HG03558 (cell line): ENCODE measurements around the gene MS4A6A.
"Not testable (repeated sequence)": the region's sequence is repeated elsewhere in the genome, so short reads cannot be mapped to it uniquely, and the experiment has no call there.

Source experiments
- ATAC-seq: cut with Tn5 transposase; IDR thresholded peaks from one replicate; pipeline ENCODE4 v1.9.1; 2021; ENCODE audit warnings: moderate number of reproducible peaks; ENCODE audit not compliant: unreplicated experiment; ENCODE audit errors: extremely low read depth

MS4A6A gene

DNA sequence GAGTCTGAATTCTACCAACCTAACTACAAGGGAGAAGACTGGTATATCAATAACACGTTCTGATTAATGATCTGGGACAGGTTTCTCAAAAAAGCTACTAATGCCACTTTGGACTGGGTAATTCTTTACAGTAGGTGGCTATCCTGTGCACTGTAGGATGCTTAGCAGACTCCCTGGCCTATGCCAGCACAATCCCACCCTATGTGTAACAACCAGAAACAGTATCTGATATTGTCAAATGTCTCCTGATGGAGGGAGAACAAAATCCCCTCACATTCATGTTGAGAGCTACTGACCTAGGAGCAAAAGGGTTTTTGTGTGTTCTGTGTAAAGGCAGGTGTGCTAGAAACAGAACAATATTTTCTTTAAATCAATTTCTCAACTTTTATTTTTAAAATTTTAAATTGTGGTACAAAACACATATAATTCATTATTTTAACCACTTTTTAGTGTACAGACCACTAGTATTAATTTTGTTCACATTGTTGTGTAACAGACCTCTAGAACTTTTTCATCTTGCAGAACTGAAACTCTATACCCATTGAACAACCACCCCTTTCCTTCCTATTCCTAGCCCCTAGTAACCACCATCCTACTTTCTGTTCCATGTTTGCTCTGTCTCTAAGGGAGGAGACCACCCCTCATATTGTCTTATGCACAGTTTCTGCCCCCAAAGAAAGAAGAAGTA is 2.1 kb upstream of the MS4A6A start:
- no peak for ATAC-seq

DNA sequence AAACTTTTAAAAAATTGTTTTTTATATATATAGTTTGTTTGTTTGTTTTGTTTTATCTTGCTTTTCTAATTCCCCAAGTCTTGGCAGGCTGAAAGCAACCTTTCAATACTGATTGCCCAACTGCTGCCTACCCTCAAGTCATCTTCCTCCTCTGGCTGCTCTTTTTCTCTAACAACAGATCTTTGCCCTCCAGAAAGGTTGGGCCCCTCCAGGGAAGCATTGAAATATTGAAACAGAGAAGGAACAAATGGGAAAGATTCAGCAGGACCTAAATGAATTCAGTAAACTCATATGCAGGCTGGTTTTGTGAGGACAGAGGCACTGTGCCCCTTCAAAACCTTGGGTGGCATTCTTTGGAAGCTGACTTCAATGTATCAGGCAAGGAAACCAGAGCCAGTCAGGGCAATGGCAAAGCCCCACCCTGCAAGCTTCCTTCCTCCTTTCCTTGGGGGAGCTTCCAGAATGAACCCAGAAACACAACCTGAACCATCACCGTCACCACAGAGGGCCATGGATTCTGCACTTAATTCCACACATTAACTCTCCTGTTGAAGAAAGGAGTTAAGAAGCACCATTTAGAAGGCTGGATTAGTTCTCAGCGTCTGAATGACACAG is 815 bp upstream of the MS4A6A start:
- no peak for ATAC-seq

DNA sequence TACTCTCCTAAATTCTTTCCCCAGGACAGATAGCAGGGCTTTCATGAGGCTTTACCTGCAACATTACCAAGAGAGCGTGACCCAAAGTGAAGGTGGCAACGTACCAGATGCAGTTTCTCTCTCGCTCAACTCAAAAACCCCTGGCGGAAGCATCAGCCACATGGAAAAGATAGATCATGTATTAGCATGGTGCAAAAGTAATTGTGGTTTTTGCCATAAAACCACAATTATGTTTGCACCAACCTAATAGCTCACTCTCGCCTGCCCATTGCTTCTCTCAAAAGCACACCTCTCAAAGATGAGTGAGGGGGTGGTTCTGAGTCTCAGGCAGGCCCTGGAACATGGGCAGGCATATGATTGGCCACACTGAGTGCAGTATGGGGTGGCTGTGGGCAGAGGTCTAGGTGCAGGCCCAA is 7.0 kb downstream of the MS4A6A start:
- peak; percentile 50 for ATAC-seq

DNA sequence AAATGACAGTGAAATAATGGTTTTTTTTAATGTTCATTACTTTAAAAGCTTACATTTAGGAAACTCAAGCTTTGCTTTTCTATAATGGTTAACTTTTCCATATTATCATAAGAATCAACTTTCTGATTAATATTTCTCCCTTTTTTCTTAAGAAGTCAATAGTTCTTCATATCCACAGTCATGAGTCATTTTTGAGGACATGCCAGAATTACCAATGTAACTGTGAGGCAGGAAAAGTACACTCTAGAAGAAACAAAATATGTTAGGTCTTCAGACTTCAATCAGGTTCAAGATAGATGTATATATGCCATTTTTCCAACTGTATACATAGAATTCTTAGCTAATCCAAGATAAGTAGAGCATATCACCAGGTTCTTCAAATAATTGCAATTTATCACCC is 10.9 kb downstream of the MS4A6A start:
- ATAC-seq = no peak

DNA sequence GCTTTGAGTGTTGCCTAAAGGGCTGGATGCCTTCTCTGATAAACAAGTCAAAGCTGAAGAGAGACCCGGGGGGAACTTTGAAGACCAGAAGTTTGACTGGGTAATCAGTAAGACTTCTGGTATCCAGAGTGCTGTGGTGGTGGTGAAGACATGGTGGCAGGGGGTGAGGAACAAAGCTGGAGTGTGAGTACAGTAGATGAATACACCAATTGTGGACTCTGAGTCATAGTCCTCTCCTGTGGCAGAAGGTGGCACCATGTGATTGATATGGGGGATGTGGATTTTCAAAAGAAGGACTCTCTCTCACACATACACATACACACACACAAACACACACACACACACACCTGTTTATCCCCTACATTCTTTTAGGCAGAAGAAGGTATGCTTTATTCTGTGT is 12.3 kb downstream of the MS4A6A start:
- no peak for ATAC-seq

DNA sequence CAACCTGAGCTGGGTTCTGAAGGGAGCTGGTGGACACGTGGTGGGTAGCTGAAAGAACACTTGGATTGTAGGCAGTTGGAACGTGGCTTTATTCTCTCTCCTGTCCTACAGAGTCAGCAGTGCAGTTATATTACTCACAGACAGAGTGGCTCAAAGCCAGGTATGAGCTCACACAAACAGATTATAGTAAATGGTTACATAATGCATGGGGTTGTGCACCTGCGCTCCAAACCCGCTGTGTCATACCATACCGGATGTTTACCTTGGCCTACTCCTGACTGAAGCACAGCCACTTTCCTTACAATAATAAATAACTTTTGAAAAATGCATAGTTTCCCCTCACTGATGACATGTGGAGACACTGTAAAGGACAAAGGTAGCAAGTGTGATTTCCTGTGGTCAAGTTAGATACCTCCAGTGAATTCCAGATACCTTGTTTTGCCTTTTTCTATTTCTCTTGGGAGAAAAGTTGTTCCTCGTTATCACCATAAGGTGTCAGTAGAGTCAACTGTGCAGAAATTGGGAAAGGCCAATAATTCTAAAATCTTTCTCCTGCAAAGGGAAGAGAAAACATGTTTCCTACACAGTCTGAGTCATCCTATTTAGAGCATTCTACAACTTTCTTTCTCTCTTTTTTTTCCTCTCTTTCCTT is 13.5 kb downstream of the MS4A6A start:
- no peak for ATAC-seq

DNA sequence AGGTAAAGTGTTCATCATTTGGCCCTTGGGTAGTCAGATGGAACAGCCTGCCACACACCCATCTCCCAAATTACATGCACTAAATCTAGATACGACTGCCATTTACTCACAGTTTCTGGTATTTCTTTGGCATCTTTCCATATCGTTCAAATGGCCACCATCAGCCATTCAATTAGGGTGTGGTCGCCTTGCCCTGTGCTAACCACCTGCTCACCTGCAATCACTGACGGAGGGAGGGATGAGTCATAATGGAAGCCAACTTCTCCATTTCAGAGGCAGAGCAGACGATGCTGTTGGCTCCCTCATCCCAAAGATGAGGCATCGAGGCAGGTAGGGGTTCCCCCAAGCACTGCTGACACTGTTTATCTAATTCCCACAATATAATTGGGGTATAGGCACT is 14.6 kb downstream of the MS4A6A start:
- no peak for ATAC-seq

DNA sequence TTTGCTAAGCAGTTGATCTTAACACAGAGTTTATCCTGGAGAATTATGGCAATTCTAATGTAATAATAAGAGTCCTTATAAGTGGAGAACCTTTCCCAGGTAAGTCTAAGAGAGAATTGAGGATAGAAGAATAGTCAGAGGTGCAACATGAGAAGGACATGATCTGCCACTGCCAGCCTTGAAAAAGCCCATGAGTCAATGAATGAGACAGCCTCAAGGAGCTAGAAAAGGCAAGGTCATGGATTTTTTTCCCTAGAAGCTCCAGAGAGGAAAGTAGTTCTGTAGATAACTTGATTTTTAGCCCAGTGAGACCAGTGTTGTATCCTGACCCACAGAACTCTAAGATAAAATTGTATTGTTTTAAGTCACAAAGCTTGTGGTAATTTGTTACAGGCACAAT is 16.9 kb downstream of the MS4A6A start:
- no peak for ATAC-seq

DNA sequence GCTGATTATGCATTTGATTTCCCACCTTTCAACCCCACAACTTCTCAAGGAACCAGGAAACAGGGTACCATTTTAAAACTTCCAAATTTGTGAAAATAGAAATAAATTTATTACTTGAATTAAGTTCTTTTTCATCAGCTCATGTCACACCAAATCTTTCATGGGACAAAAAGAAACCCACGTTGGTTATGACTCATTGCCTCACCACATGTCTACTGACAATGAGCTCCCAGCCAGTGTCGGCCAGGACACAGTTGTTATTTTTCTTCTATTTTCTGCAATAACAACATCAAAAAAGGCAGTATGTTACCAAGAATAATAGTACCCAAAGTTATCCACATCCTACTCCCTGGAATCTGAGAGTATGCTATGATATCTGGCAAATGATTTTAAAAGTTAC is 17.3 kb downstream of the MS4A6A start:
- ATAC-seq = no peak

DNA sequence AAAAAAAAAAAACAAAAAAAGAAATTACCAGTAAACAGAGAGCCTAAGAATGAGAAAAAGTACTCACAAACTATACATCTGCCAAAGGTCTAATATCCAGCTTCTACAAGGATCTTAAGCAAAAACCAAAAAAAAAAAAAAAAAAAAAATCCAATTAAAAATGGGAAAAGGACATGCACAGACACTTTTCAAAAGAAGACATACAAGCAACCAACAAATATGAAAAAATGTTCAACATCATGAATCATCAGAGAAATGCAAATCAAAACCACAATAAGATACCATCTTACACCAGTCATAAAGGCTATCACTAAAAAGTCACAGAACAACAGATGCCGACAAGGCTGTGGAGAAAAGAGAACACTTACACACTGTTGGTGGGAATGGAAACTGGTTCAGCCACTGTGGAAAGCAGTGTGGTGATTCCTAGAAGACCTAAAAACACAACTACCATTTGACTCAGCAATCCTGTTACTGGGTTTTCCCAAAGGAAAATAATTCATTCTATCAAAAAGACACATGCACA is 18.3 kb downstream of the MS4A6A start:
- ATAC-seq = no peak

DNA sequence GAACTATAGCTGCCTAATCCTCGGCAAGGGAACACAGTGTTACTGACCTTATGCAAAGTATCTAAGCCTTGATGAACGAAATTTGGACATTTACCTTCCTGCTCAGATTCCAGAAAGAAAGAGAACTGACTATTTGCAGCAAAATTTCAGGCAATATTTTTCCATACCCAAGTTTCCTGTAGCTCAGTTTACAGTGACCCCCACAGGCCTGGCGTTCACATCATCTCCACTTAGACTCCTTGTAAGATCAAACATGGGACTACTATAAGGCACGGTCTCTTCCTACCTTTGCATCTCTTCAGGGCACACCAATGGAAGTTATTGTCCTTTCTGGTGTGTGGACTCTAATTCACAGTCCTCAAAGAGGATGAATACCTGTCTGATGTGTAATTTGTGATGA is 21.1 kb downstream of the MS4A6A start:
- no peak for ATAC-seq

DNA sequence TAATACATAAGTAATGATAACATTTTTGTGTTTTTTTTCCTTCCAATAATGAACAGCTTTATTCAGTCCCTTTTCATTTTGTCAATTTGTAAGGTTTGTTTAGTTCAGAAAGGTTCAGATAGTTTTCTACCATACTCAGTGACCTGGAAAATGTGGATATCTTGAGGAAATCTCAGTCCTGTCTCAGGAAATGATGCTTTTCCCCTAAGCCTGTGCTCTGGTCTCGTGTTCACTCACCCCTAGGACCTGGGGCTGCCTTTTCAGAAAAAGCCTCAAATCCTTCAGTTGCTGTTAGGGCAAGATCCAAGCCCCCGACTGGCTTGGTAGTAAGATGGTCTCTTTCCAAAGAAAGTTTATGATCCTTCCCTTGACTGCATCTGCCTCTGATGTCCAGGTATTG is 21.8 kb downstream of the MS4A6A start:
- no peak for ATAC-seq

DNA sequence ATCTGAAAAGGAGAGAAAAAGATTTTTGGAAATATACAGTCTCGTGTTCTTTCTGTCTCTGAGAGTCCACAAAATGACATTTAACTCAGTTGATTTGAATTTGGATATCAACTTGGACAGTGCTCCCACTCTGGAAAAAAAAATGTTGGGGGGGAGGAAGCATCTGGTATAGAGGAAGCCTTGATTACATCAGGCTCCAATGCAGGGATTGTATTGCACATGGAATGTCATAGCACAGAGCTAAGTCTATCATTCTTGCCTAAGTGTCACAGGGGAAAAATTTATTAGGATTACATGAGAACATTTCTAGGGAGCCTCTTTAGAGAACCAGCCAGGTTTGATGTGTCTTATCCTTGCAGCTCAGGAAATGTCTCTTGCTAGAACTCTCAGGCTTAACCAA is 23.0 kb downstream of the MS4A6A start:
- ATAC-seq = no peak

DNA sequence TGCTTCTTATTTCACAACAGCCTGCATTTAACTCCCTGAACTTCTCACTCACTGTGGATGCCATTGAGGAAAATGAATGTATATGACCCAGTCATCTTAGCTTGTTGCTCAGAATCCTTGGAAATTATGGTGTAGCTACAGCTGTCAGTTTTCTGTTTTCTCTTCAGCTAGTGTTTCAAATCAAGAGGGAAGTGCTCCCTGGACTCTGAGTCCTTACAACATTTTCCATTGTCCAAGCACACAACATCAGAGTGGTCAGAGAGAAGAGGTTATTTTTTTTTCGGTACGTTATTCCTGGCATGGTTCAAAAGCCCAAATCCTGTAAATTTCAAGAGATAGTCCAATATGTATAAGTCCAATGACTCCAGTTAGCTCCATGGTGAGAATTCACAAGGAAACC is 23.6 kb downstream of the MS4A6A start:
- ATAC-seq = no peak

DNA sequence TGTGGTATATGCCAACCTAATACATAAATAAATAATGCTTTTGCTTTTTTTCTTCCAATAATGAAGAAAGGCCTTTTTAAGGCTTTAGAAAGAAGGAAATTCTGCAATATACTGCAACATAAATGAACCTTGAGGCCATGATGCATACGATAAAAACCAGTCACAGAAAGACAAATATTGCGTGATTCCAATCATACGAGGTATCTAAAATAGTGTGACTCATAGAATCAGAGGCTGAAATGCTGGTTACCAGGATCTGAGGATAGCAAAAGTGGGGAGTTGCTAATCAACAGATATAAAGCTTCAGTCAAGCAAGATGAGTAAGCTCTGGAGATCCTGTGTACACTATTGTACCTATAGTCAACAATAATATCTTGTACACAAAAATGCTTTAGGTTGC is 24.2 kb downstream of the MS4A6A start:
- ATAC-seq = no peak

DNA sequence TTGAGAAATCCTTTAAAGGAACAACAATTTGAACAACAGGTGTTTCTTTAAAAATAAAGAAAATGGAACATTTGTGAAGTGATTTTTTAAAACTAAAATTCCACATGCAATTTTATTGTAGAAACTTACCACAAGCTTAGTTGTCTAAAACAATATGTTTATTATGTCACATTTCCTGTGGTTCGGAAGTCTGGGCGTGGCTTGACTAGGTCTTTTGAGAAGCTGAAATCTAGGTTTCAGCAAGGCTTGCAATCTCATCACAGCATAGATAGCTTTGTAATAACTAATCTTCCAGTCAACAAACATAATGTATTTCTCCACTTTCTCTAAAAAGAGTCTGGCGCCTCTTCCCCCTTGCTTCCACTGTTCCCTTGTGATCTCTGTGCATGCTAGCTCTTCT is 27.0 kb downstream of the MS4A6A start:
- ATAC-seq = no peak

DNA sequence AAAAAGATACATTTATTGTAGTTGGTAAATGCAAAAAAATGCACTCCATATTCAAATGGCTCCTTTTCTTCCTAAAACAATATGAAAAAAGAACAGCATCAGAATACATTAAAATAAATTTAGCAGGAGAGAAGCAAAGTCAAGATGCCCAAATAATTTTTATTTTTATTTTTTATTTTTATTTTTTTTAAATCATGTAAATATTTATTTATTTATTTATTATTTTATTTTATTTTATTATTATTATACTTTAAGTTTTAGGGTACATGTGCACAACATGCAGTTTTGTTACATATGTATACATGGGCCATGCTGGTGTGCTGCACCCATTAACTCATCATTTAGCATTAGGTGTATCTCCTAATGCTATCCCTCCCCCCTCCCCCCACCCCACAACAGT is 30.2 kb downstream of the MS4A6A start:
- not testable (repeated sequence) for ATAC-seq

DNA sequence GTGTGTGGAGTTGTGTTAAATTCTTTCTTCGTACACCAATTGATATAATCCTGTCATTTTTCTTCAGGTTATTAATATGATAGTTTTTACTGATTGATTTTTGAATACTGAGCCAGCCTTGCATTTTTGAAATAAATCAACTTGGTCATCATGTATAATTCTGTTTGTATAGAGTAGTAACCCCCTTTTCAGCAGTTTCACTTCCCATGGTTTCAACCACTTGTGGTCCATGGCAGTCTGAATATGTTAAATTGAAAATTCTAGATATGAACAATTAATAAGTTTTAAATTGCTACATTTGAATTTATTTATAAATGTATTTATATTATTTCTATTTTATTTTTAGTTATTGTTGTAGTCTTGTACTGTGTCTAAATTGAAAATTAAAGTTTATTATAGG is 32.6 kb downstream of the MS4A6A start:
- ATAC-seq = no peak

DNA sequence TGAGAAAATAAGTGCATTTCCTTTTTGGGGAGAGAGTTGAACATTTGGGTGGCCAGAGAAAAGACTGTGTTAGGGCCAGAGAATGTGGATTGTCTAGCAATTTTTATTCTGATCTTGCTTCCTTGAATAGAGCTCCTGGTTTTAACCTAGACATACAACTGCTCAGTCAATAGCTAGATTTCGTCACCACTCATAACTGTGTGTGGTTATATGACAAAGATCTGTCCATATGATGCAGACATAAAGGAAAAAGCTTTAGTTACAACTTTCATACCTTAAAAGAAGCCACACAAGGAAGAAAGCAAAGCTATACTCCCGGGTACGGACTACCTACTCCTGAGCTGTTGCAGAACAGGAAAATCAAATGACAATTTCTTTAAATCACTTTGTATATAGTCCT is 37.2 kb downstream of the MS4A6A start:
- no peak for ATAC-seq

DNA sequence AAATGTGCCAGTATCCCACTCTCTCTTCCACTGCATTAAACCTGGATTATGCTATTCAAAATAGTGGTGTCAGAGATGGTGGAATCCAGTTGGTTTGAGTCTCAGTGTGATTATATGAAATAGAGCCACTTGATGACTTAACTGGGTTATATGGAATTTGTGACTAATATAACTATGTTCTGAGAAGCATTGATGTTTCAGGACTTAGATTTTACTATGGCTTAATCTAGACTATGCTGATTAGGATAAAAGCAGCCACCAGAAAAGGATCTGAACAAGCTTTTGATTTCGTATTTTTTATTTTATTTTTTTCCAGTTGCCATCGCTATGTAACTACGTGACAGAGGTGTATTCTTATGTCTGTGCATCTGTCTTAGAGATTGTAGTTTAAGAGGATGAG is 39.1 kb downstream of the MS4A6A start:
- ATAC-seq = no peak

DNA sequence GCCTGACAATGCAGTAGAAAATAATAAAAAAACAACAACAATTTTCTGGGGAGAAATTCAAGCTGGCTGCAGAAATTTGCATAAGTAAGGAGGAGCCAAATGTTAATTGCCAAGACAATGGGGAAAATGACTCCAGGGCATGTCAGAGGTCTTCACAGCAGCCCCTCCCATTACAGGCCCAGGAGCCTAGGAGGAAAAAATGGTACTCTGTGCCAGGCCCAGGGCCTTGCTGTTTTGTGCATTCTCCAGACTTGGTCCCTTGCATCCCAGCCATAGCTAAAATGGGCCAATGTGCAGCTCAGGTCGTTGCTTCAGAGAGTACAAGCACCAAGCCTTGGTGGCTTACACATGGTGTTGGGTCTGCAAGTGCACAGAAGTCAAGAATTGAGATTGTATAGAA is 49.0 kb downstream of the MS4A6A start:
- ATAC-seq = no peak

DNA sequence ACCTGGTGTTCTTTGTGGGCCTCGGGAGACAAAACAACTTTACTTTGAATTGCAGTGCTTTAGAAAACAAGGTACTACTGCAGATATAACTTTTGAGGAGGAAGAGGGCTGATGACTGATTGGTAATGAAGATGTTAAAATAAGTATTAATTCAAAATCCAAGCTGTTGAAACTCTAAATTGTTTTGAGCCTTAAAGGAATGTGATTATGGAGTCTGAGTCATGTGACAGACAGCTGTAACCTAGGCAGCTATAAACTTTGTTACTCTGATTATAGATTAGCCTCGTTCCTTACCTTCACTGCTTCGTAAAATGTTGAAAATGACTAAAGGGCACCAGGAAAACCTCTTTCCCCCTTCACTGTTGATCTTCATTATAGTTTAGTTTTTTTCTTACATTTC is 51.0 kb downstream of the MS4A6A start:
- no peak for ATAC-seq
